H9 (cell line): ENCODE measurements around the gene MZF1. TPM values are rescaled to one million over a fixed set of nuclear protein-coding genes. Genes with fewer than 3 reads are reported as not detected.

Experiments used
- DNase-seq: peaks from one replicate; pipeline ENCODE4 v3.0.0-alpha.2; 2017
- H2AFZ ChIP-seq: one replicate; pipeline ENCODE4 v1.6.1; 2013; ENCODE audit warnings: mild to moderate bottlenecking, low read length, control low read depth, moderate library complexity
- H2AK5ac ChIP-seq: 2 replicates; pipeline ENCODE4 v1.6.1; 2013; ENCODE audit warnings: low read length, control low read depth, mixed read lengths; ENCODE audit not compliant: insufficient read length
- H2BK120ac ChIP-seq: one replicate; pipeline ENCODE4 v1.6.1; 2013; ENCODE audit warnings: low read depth, mild to moderate bottlenecking, low read length, control low read depth, inconsistent platforms; ENCODE audit not compliant: poor library complexity, severe bottlenecking
- H2BK12ac ChIP-seq: 2 replicates; pipeline ENCODE4 v1.6.1; 2013; ENCODE audit warnings: low read length, control low read depth, mixed read lengths, low read depth; ENCODE audit not compliant: insufficient read length
- H2BK15ac ChIP-seq: 2 replicates; pipeline ENCODE4 v1.6.1; 2013; ENCODE audit warnings: low read depth, low read length, control low read depth
- H2BK20ac ChIP-seq: one replicate; pipeline ENCODE4 v1.6.1; 2013; ENCODE audit warnings: low read depth, mild to moderate bottlenecking, low read length, control low read depth, inconsistent platforms; ENCODE audit not compliant: poor library complexity, severe bottlenecking
- H2BK5ac ChIP-seq: 2 replicates; pipeline ENCODE4 v1.6.1; 2013; ENCODE audit warnings: low read length, control low read depth, mixed read lengths; ENCODE audit not compliant: insufficient read length
- H3K14ac ChIP-seq: 2 replicates; pipeline ENCODE4 v1.6.1; 2013; ENCODE audit warnings: low read length, control low read depth; ENCODE audit not compliant: insufficient read depth
- H3K18ac ChIP-seq: 2 replicates; pipeline ENCODE4 v1.6.1; 2013; ENCODE audit warnings: low read depth, mild to moderate bottlenecking, mixed read lengths, low read length, control low read depth; ENCODE audit not compliant: insufficient read length
- H3K23ac ChIP-seq: 2 replicates; pipeline ENCODE4 v1.6.1; 2013; ENCODE audit warnings: low read length, control low read depth, mixed read lengths, low read depth; ENCODE audit not compliant: insufficient read length
- H3K23me2 ChIP-seq: 2 replicates; pipeline ENCODE4 v1.6.1; 2013; ENCODE audit warnings: low read depth, mild to moderate bottlenecking, mixed read lengths, low read length, control low read depth; ENCODE audit not compliant: insufficient read length, poor library complexity, severe bottlenecking
- H3K27ac ChIP-seq: 2 replicates; pipeline ENCODE4 v1.5.1; 2013; ENCODE audit warnings: low read length, control low read depth, mixed read lengths, low read depth; ENCODE audit not compliant: insufficient read length
- H3K27me3 ChIP-seq: 2 replicates; pipeline ENCODE4 v1.6.1; 2013; ENCODE audit warnings: low read length, control low read depth, inconsistent platforms; ENCODE audit not compliant: insufficient read depth
- H3K4ac ChIP-seq: 2 replicates; pipeline ENCODE4 v1.6.1; 2013; ENCODE audit warnings: low read depth, mild to moderate bottlenecking, control low read depth, inconsistent platforms, low read length, moderate library complexity
- H3K4me1 ChIP-seq: 2 replicates; pipeline ENCODE4 v1.6.1; 2013; ENCODE audit warnings: low read length, control low read depth, inconsistent platforms; ENCODE audit not compliant: insufficient read depth
- H3K4me2 ChIP-seq: 2 replicates; pipeline ENCODE4 v1.6.1; 2013; ENCODE audit warnings: low read length, control low read depth, mixed read lengths; ENCODE audit not compliant: insufficient read length, insufficient read depth
- H3K56ac ChIP-seq: 2 replicates; pipeline ENCODE4 v1.6.1; 2013; ENCODE audit warnings: low read depth, mild to moderate bottlenecking, mixed read lengths, low read length, control low read depth; ENCODE audit not compliant: insufficient read length
- H3K79me1 ChIP-seq: 2 replicates; pipeline ENCODE4 v1.6.1; 2013; ENCODE audit warnings: low read depth, mild to moderate bottlenecking, moderate library complexity, low read length, control low read depth, inconsistent platforms; ENCODE audit not compliant: insufficient read depth, poor library complexity, severe bottlenecking
- H3K79me2 ChIP-seq: 2 replicates; pipeline ENCODE4 v1.6.1; 2013; ENCODE audit warnings: low read length, control low read depth, inconsistent platforms; ENCODE audit not compliant: insufficient read depth
- H3K9ac ChIP-seq: 2 replicates; pipeline ENCODE4 v1.6.1; 2013; ENCODE audit warnings: low read length, control low read depth, mixed read lengths; ENCODE audit not compliant: insufficient read length; ENCODE audit errors: extremely low read depth
- H3K9me3 ChIP-seq: one replicate; pipeline ENCODE4 v1.6.1; 2013; ENCODE audit warnings: low read depth, low read length, inconsistent platforms; ENCODE audit not compliant: control insufficient read depth
- H3T11ph ChIP-seq: one replicate; pipeline ENCODE4 v1.6.1; 2013; ENCODE audit warnings: mild to moderate bottlenecking, low read length, control low read depth, inconsistent platforms
- H4K20me1 ChIP-seq: one replicate; pipeline ENCODE4 v1.6.1; 2013; ENCODE audit not compliant: control insufficient read depth, insufficient read length, insufficient read depth
- H4K5ac ChIP-seq: 2 replicates; pipeline ENCODE4 v1.6.1; 2013; ENCODE audit warnings: low read depth, mild to moderate bottlenecking, mixed read lengths, low read length, control low read depth; ENCODE audit not compliant: insufficient read length
- H4K8ac ChIP-seq: replicated peaks from 2 replicates; pipeline ENCODE4 v1.6.1; 2013; ENCODE audit warnings: low read length, control low read depth, mixed read lengths, low read depth; ENCODE audit not compliant: insufficient read length
- H4K91ac ChIP-seq: 2 replicates; pipeline ENCODE4 v1.6.1; 2013; ENCODE audit warnings: low read depth, mild to moderate bottlenecking, moderate library complexity, mixed read lengths, low read length, control low read depth; ENCODE audit not compliant: insufficient read length
- H3K27ac Mint-ChIP-seq, 3 experiments: 2 replicates in 2 of 3; 3 replicates in 1 of 3; pipeline ENCODE4 v1.8.0; 2020 to 2021; ENCODE audit warnings: mixed read lengths in 3 of 3, mild to moderate bottlenecking in 1 of 3, moderate library complexity in 1 of 3
- H3K27me3 Mint-ChIP-seq: 2 replicates; pipeline ENCODE4 v1.8.0; 2021; ENCODE audit warnings: low read depth, mild to moderate bottlenecking, moderate library complexity, mixed read lengths
- H3K36me3 Mint-ChIP-seq, 3 experiments: 2 replicates in 2 of 3; 3 replicates in 1 of 3; pipeline ENCODE4 v1.8.0; 2020 to 2021; ENCODE audit warnings: low read depth in 3 of 3, mixed read lengths in 3 of 3; ENCODE audit not compliant: insufficient read depth in 1 of 3
- H3K4me1 Mint-ChIP-seq, 2 experiments: 2 replicates each; pipeline ENCODE4 v1.8.0; 2020; ENCODE audit warnings: mixed read lengths in 2 of 2
- H3K4me3 Mint-ChIP-seq, 2 experiments: 2 replicates in 1 of 2; 3 replicates in 1 of 2; pipeline ENCODE4 v1.8.0; 2020 to 2021; ENCODE audit warnings: mild to moderate bottlenecking in 2 of 2, mixed read lengths in 2 of 2, moderate library complexity in 1 of 2
- H3K9me3 Mint-ChIP-seq, 2 experiments: 2 replicates in 1 of 2; 3 replicates in 1 of 2; pipeline ENCODE4 v1.8.0; 2020; ENCODE audit warnings: mild to moderate bottlenecking in 2 of 2, mixed read lengths in 2 of 2, moderate library complexity in 1 of 2
- CTCF ChIP-seq: fragments of 200-600 bp; sonication (generic); conservative IDR thresholded peaks from 3 replicates; pipeline ENCODE4 v1.8.0; 2021; ENCODE audit warnings: antibody characterized with exemption, mild to moderate bottlenecking
- WGBS: extraction: QIAGEN DNeasy Blood & Tissue Kit; methylation state at CpG from one replicate; pipeline ENCODE4 v1.1.7; 2013; ENCODE audit warnings: missing lambda C conversion rate, low lambda C conversion rate, mixed read lengths; ENCODE audit not compliant: insufficient read length; ENCODE audit errors: extremely low coverage; 5-methylcytosine and 5-hydroxymethylcytosine counted together
- total RNA-seq: library from RNA; stranded (reverse); gene quantifications from 2 replicates; pipeline ENCODE4 v1.2.1, GENCODE V29; 2021

Gene MZF1
- total RNA-seq, 1 experiment from 2014 or later, result 23.6 TPM

DNA sequence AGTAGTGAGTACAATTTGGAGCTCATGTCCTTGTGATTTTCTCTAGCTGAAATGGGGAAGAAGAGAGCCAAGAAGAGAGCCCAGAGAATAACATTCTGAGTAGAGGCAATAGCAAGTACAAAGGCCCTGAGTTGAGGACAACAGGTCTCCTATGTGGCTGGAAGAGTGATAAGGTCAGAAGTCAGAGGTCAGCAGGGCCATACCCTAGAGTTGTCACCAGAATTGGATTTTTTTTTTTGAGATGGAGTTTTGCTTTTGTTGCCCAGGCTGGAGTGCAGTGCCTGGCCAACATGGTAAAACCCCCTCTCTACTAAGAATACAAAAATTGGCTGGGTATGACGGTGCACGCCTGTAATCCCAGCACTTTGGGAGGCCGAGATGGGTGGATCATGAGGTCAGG is 37.3 kb downstream of the MZF1 start:
- Histone ChIP-seq H2BK15ac (no peak overlapping the region), H3K4ac (no peak overlapping the region), H3K27me3 (no peaks in the 10 kb centered on the region; the same call in 1 of the 2 replicates), H2BK20ac (no peak overlapping the region), H3K4me2 (no peak overlapping the region), H4K91ac (no peak overlapping the region), H3K18ac (no peak overlapping the region), H3K56ac (no peak overlapping the region), H2AK5ac (no peak overlapping the region), H3K9ac (no peak overlapping the region), H3K79me2 (no peaks in the 10 kb centered on the region), H2BK12ac (no peak overlapping the region), H3K23ac (no peak overlapping the region), H4K20me1 (no peaks in the 10 kb centered on the region), H2AFZ (no peak overlapping the region), H4K8ac (no peak overlapping the region), H3K9me3 (no peaks in the 10 kb centered on the region), H4K5ac (no peak overlapping the region), H3K14ac (no peak overlapping the region), H3K4me1 (no peaks in the 10 kb centered on the region; the same call in 1 of the 2 replicates), H3K79me1 (no peaks in the 10 kb centered on the region), H3K27ac (no peak overlapping the region), H3K23me2 (peaks cover 2% of the 10 kb centered on the region), H3T11ph (no peak overlapping the region), H2BK5ac (no peak overlapping the region), H2BK120ac (no peak overlapping the region)
- no peak for DNase-seq
- H3K9me3 Mint-ChIP-seq, result no peaks in the 10 kb centered on the region
- TF ChIP-seq CTCF, result no peak
- H3K36me3 Mint-ChIP-seq, result no peaks in the 10 kb centered on the region
- peaks cover 3 to 9% of the 10 kb centered on the region in 2 experiments for H3K4me1 Mint-ChIP-seq
- H3K27ac Mint-ChIP-seq, result no peak overlapping the region
- WGBS, result no CpG with 5 or more reads among the region's 3 CpGs
- peaks cover 32% of the 10 kb centered on the region for H3K27me3 Mint-ChIP-seq
- H3K4me3 Mint-ChIP-seq, result no peak overlapping the region; a peak in 1 of 5 replicates
